ENCODE measurements around the gene SYNE4.
A peak's percentile ranks its signal among the peaks of the same experiment; 100 is the strongest.
"Not testable (repeated sequence)": the region's sequence is repeated elsewhere in the genome, so short reads cannot be mapped to it uniquely, and the experiment has no call there.

SYNE4 gene

GRCh38 chr19:35977446-35978222 is 31.0 kb downstream of the SYNE4 start:
- H3K27me3 Mint-ChIP-seq: peaks cover 30% of the 10 kb centered on the region

GRCh38 chr19:35975608-35976214 is 32.9 kb downstream of the SYNE4 start:
- DNase-seq (ENCODE audit: low spot score in 2 of 2) (no peak), ATAC-seq (replicated peaks; ENCODE audit: extremely low read depth, poor library complexity, severe bottlenecking) (no peak)

More at GRCh38 chr19:35977446-35978222, 31.0 kb downstream of the SYNE4 start:
- no peak overlapping the region for H3K27ac Mint-ChIP-seq (ENCODE audit: low read depth)
- no peak overlapping the region for H3K4me3 Mint-ChIP-seq
- ATAC-seq (replicated peaks; ENCODE audit: extremely low read depth, poor library complexity, severe bottlenecking) (no peak), DNase-seq (ENCODE audit: low spot score in 2 of 2) (no peak)
- no peaks in the 10 kb centered on the region for H3K9me3 Mint-ChIP-seq
- H3K36me3 Mint-ChIP-seq (ENCODE audit: insufficient read depth): no peaks in the 10 kb centered on the region
- H3K4me1 Mint-ChIP-seq: no peaks in the 10 kb centered on the region

GRCh38 chr19:35973487-35973886 is 35.1 kb downstream of the SYNE4 start:
- ATAC-seq (replicated peaks; ENCODE audit: extremely low read depth, poor library complexity, severe bottlenecking) (no peak), DNase-seq (ENCODE audit: low spot score in 2 of 2) (no peak)
- Mint-ChIP-seq H3K4me3 (no peak overlapping the region), H3K36me3 (ENCODE audit: insufficient read depth) (no peaks in the 10 kb centered on the region), H3K27me3 (peaks cover 9% of the 10 kb centered on the region), H3K27ac (ENCODE audit: low read depth) (no peak overlapping the region), H3K9me3 (no peaks in the 10 kb centered on the region), H3K4me1 (peaks cover 8% of the 10 kb centered on the region)

More at GRCh38 chr19:35975608-35976214, 32.9 kb downstream of the SYNE4 start:
- Mint-ChIP-seq H3K9me3 (no peaks in the 10 kb centered on the region), H3K4me3 (no peak overlapping the region), H3K36me3 (ENCODE audit: insufficient read depth) (no peaks in the 10 kb centered on the region), H3K27me3 (peaks cover 21% of the 10 kb centered on the region), H3K4me1 (no peaks in the 10 kb centered on the region), H3K27ac (ENCODE audit: low read depth) (no peak overlapping the region)

- no peaks in the 10 kb centered on the region for H3K36me3 Mint-ChIP-seq (ENCODE audit: insufficient read depth)
- no peak overlapping the region for H3K4me3 Mint-ChIP-seq
- no peaks in the 10 kb centered on the region for H3K27me3 Mint-ChIP-seq
Measured at GRCh38 chr19:35966771-35967170, 41.8 kb downstream of the SYNE4 start.

GRCh38 chr19:35963514-35963913 is 45.1 kb downstream of the SYNE4 start:
- Mint-ChIP-seq H3K4me3 (no peak overlapping the region), H3K36me3 (ENCODE audit: insufficient read depth) (no peaks in the 10 kb centered on the region), H3K27me3 (no peaks in the 10 kb centered on the region), H3K27ac (ENCODE audit: low read depth) (no peak overlapping the region), H3K9me3 (no peaks in the 10 kb centered on the region), H3K4me1 (peaks cover 34% of the 10 kb centered on the region)
- ATAC-seq (replicated peaks; ENCODE audit: extremely low read depth, poor library complexity, severe bottlenecking): no peak
- DNase-seq (ENCODE audit: low spot score in 2 of 2): no peak

More at GRCh38 chr19:35966771-35967170, 41.8 kb downstream of the SYNE4 start:
- DNase-seq (ENCODE audit: low spot score in 2 of 2): no peak
- ATAC-seq (replicated peaks; ENCODE audit: extremely low read depth, poor library complexity, severe bottlenecking): peak; percentile 62
- peaks cover 29% of the 10 kb centered on the region for H3K4me1 Mint-ChIP-seq
- no peak overlapping the region for H3K27ac Mint-ChIP-seq (ENCODE audit: low read depth)
- no peaks in the 10 kb centered on the region for H3K9me3 Mint-ChIP-seq

GRCh38 chr19:35960432-35960972 is 48.1 kb downstream of the SYNE4 start:
- DNase-seq (ENCODE audit: low spot score in 2 of 2) (no peak), ATAC-seq (replicated peaks; ENCODE audit: extremely low read depth, poor library complexity, severe bottlenecking) (no peak)
- H3K36me3 Mint-ChIP-seq (ENCODE audit: insufficient read depth): peaks cover 2% of the 10 kb centered on the region
- H3K4me1 Mint-ChIP-seq: peaks cover 25% of the 10 kb centered on the region
- peak overlapping the region; percentile 54 for H3K4me3 Mint-ChIP-seq
- no peaks in the 10 kb centered on the region for H3K27me3 Mint-ChIP-seq
- no peak overlapping the region for H3K27ac Mint-ChIP-seq (ENCODE audit: low read depth)
- H3K9me3 Mint-ChIP-seq: no peaks in the 10 kb centered on the region

- Mint-ChIP-seq H3K4me3 (peak overlapping the region; percentile 77), H3K36me3 (ENCODE audit: insufficient read depth) (peaks cover 2% of the 10 kb centered on the region), H3K27ac (ENCODE audit: low read depth) (no peak overlapping the region), H3K27me3 (no peaks in the 10 kb centered on the region), H3K4me1 (peaks cover 29% of the 10 kb centered on the region), H3K9me3 (no peaks in the 10 kb centered on the region)
- ATAC-seq (replicated peaks; ENCODE audit: extremely low read depth, poor library complexity, severe bottlenecking): no peak
- no peak for DNase-seq (ENCODE audit: low spot score in 2 of 2)
Measured at GRCh38 chr19:35959968-35960320, 48.7 kb downstream of the SYNE4 start.

GRCh38 chr19:35959040-35959967 is 49.3 kb downstream of the SYNE4 start:
- Mint-ChIP-seq H3K27ac (ENCODE audit: low read depth) (no peak overlapping the region), H3K4me3 (peak overlapping the region; percentile 77), H3K27me3 (no peaks in the 10 kb centered on the region), H3K9me3 (no peaks in the 10 kb centered on the region), H3K4me1 (peaks cover 31% of the 10 kb centered on the region), H3K36me3 (ENCODE audit: insufficient read depth) (peaks cover 2% of the 10 kb centered on the region)
- DNase-seq (ENCODE audit: low spot score in 2 of 2): peak; percentile 65 to 74
- peak; percentile 98 for ATAC-seq (replicated peaks; ENCODE audit: extremely low read depth, poor library complexity, severe bottlenecking)

- H3K4me3 Mint-ChIP-seq: peak overlapping the region; percentile 77
- H3K36me3 Mint-ChIP-seq (ENCODE audit: insufficient read depth): peaks cover 5% of the 10 kb centered on the region
- H3K27ac Mint-ChIP-seq (ENCODE audit: low read depth): peak overlapping the region; percentile 68
- DNase-seq (ENCODE audit: low spot score in 2 of 2) (no peak), ATAC-seq (replicated peaks; ENCODE audit: extremely low read depth, poor library complexity, severe bottlenecking) (no peak)
- no peaks in the 10 kb centered on the region for H3K27me3 Mint-ChIP-seq
- peaks cover 37% of the 10 kb centered on the region for H3K4me1 Mint-ChIP-seq
- H3K9me3 Mint-ChIP-seq: no peaks in the 10 kb centered on the region
Measured at GRCh38 chr19:35958660-35959039, 50.0 kb downstream of the SYNE4 start.

- not testable (repeated sequence) for H3K9me3 Mint-ChIP-seq; H3K4me3 Mint-ChIP-seq; ATAC-seq (replicated peaks; ENCODE audit: extremely low read depth, poor library complexity, severe bottlenecking); DNase-seq (ENCODE audit: low spot score in 2 of 2); H3K27me3 Mint-ChIP-seq
- Mint-ChIP-seq H3K4me1 (peaks cover 50% of the 10 kb centered on the region), H3K27ac (ENCODE audit: low read depth) (peak overlapping the region; percentile 82), H3K36me3 (ENCODE audit: insufficient read depth) (peaks cover 10% of the 10 kb centered on the region)
Measured at GRCh38 chr19:35957411-35957810, 51.2 kb downstream of the SYNE4 start.

GRCh38 chr19:35955881-35956634 is 52.6 kb downstream of the SYNE4 start:
- Mint-ChIP-seq H3K9me3 (no peaks in the 10 kb centered on the region), H3K4me3 (no peak overlapping the region), H3K36me3 (ENCODE audit: insufficient read depth) (peaks cover 10% of the 10 kb centered on the region), H3K4me1 (peaks cover 59% of the 10 kb centered on the region), H3K27ac (ENCODE audit: low read depth) (no peak overlapping the region), H3K27me3 (no peaks in the 10 kb centered on the region)
- ATAC-seq (replicated peaks; ENCODE audit: extremely low read depth, poor library complexity, severe bottlenecking) (no peak), DNase-seq (ENCODE audit: low spot score in 2 of 2) (no peak)
